D721Med (cell line): ENCODE results near the gene HIVEP3.

Experiments
- DNase-seq: peaks from one replicate; pipeline ENCODE4 v3.0.0; 2011; ENCODE audit warnings: low spot score; ENCODE audit not compliant: insufficient read length
- FAIRE-seq: peaks from 2 replicates; lab custom pipeline; 2011; peaks lifted over from hg19 to GRCh38; lab: Jason Lieb, UNC
- CTCF ChIP-seq: IDR thresholded peaks from 2 replicates; pipeline ENCODE4 v1.5.1; 2012; ENCODE audit warnings: mild to moderate bottlenecking, control low read depth; ENCODE audit not compliant: insufficient read depth; ENCODE audit errors: missing control alignments

HIVEP3 gene

GRCh38 chr1:41792485-41792770, 126.3 kb downstream of the HIVEP3 start:
- DNase-seq (no peak), FAIRE-seq (no peak)
- no peak for TF ChIP-seq CTCF

- FAIRE-seq: no peak
- no peak for TF ChIP-seq CTCF
- DNase-seq: no peak
Measured at GRCh38 chr1:41791667-41792484, 126.8 kb downstream of the HIVEP3 start.

- no peak for TF ChIP-seq CTCF
- DNase-seq (no peak), FAIRE-seq (no peak)
Measured at GRCh38 chr1:41790351-41790750, 128.4 kb downstream of the HIVEP3 start.

- no peak for FAIRE-seq
- TF ChIP-seq CTCF: no peak
- DNase-seq: no peak
Measured at GRCh38 chr1:41789661-41790330, 128.9 kb downstream of the HIVEP3 start.

- no peak for FAIRE-seq
- TF ChIP-seq CTCF: no peak
- DNase-seq: no peak
Measured at GRCh38 chr1:41788427-41788826, 130.3 kb downstream of the HIVEP3 start.

- FAIRE-seq: no peak
- no peak for DNase-seq
- TF ChIP-seq CTCF: no peak
Measured at GRCh38 chr1:41784531-41785274, 134.0 kb downstream of the HIVEP3 start.
